Endothelial cell of umbilical vein (primary cell): Measurements from ENCODE around the gene IRF9. TPM values are rescaled to one million over a fixed set of nuclear protein-coding genes. Genes with fewer than 3 reads are reported as not detected.

Experiments
- BruUV-seq: library from RNA; stranded (reverse); fragments of 400-500 nt; replicated peaks from 2 replicates; lab custom pipeline; 2021; lab: Mats Ljungman, UMichigan
- CTCF ChIA-PET: fragments of 300-600, 350-600 bp; sonication (Branson Sonifier 250); formaldehyde crosslinking; loops from one replicate; lab custom pipeline; 2021; ENCODE audit warnings: antibody characterized with exemption, inconsistent platforms; lab: Charles Lee
- POLR2A ChIA-PET: fragments of 300-600, 350-600 bp; sonication (Branson Sonifier 250); formaldehyde crosslinking; loops from one replicate; lab custom pipeline; 2021; ENCODE audit warnings: antibody characterized with exemption, inconsistent platforms; lab: Charles Lee
- DNase-seq: peaks from one replicate; pipeline ENCODE4 v3.0.0-alpha.2; 2011; ENCODE audit warnings: low read depth, low spot score
- FAIRE-seq: peaks from 2 replicates; lab custom pipeline; 2011; peaks lifted over from hg19 to GRCh38; lab: Jason Lieb, UNC
- H2AFZ ChIP-seq: 2 replicates; pipeline ENCODE4 v1.6.0; 2012; ENCODE audit warnings: low read depth, low read length, control low read depth, inconsistent platforms
- H3K27ac ChIP-seq: 2 replicates; pipeline ENCODE4 v1.5.1; 2011; ENCODE audit warnings: low read depth, mild to moderate bottlenecking, control low read depth, low read length, moderate library complexity; ENCODE audit not compliant: insufficient read depth
- H3K27me3 ChIP-seq, 2 experiments: 2 replicates each; pipeline versions ENCODE4 v1.6.0 to v1.6.1; 2011; ENCODE audit warnings: low read length in 2 of 2, mixed read lengths in 1 of 2; ENCODE audit not compliant: control insufficient read depth in 2 of 2, insufficient read depth in 2 of 2
- H3K36me3 ChIP-seq, 2 experiments: 2 replicates in 1 of 2; 3 replicates in 1 of 2; pipeline ENCODE4 v1.5.1; 2011; ENCODE audit warnings: low read length in 2 of 2, mild to moderate bottlenecking in 1 of 2, moderate library complexity in 1 of 2; ENCODE audit not compliant: control insufficient read depth in 2 of 2, insufficient read depth in 2 of 2; ENCODE audit errors: extremely low read depth in 1 of 2
- H3K4me1 ChIP-seq: 3 replicates; pipeline ENCODE4 v1.5.1; 2011; ENCODE audit warnings: mild to moderate bottlenecking, low read length; ENCODE audit not compliant: control insufficient read depth, insufficient read depth; ENCODE audit errors: extremely low read depth
- H3K4me2 ChIP-seq: 2 replicates; pipeline ENCODE4 v1.6.1; 2011; ENCODE audit warnings: low read length, control low read depth, mixed read lengths; ENCODE audit not compliant: insufficient read depth
- H3K4me3 ChIP-seq, 3 experiments: fragments of 200-600 bp in 1 of 3; sonication (generic), shearing (Covaris generic) in 1 of 3; replicated peaks in 1 of 3; 2 replicates each; pipeline ENCODE4 v1.5.1; 2011 to 2016; ENCODE audit warnings: control low read depth in 3 of 3, low read length in 3 of 3, mild to moderate bottlenecking in 2 of 3, inconsistent platforms in 1 of 3, low read depth in 1 of 3, moderate library complexity in 1 of 3; ENCODE audit not compliant: insufficient read depth in 1 of 3
- H3K79me2 ChIP-seq: 2 replicates; pipeline ENCODE4 v1.6.0; 2012; ENCODE audit warnings: low read length, inconsistent platforms; ENCODE audit not compliant: control insufficient read depth, insufficient read depth
- H3K9ac ChIP-seq: replicated peaks from 2 replicates; pipeline ENCODE3; 2011; ENCODE audit warnings: low read length, control low read depth; ENCODE audit not compliant: insufficient read depth; ENCODE audit errors: extremely low read depth
- H3K9me1 ChIP-seq: replicated peaks from 3 replicates; pipeline ENCODE4 v1.6.0; 2011; ENCODE audit warnings: mild to moderate bottlenecking, low read length; ENCODE audit not compliant: control insufficient read depth, insufficient read depth; ENCODE audit errors: extremely low read depth
- H3K9me3 ChIP-seq: replicated peaks from 2 replicates; pipeline ENCODE4 v1.5.1; 2012; ENCODE audit warnings: low read length, inconsistent platforms; ENCODE audit not compliant: control insufficient read depth, insufficient read depth
- H4K20me1 ChIP-seq: replicated peaks from 2 replicates; pipeline ENCODE3; 2011; ENCODE audit warnings: mild to moderate bottlenecking, low read length; ENCODE audit not compliant: control insufficient read depth, insufficient read depth; ENCODE audit errors: extremely low read depth
- EZH2 ChIP-seq: IDR thresholded peaks from 2 replicates; pipeline ENCODE4 v1.6.1; 2012; ENCODE audit warnings: borderline replicate concordance, low read depth, mild to moderate bottlenecking, moderate library complexity, low read length, inconsistent platforms; ENCODE audit not compliant: severe bottlenecking
- FOS ChIP-seq: IDR thresholded peaks from 2 replicates; pipeline ENCODE4 v1.6.1; 2011; ENCODE audit warnings: mild to moderate bottlenecking, low read length, moderate library complexity, borderline replicate concordance; ENCODE audit not compliant: insufficient read depth
- GATA2 ChIP-seq: IDR thresholded peaks from 2 replicates; pipeline ENCODE4 v1.7.0; 2011; ENCODE audit warnings: low read depth, mild to moderate bottlenecking, moderate library complexity, mixed read lengths, low read length; ENCODE audit not compliant: insufficient read length, insufficient read depth
- JUN ChIP-seq: IDR thresholded peaks from 2 replicates; pipeline ENCODE4 v1.6.1; 2011; ENCODE audit warnings: borderline replicate concordance, low read depth; ENCODE audit not compliant: insufficient read length, insufficient read depth
- MYC ChIP-seq: IDR thresholded peaks from one replicate; pipeline ENCODE4 v1.6.1; 2011; ENCODE audit warnings: mild to moderate bottlenecking, low read depth, low read length
- POLR2A ChIP-seq: IDR thresholded peaks from 2 replicates; pipeline ENCODE4 v1.6.1; 2012; ENCODE audit warnings: low read depth, mild to moderate bottlenecking, control low read depth, low read length
- POLR2AphosphoS5 ChIP-seq: IDR thresholded peaks from 2 replicates; pipeline ENCODE4 v1.6.1; 2012; ENCODE audit warnings: low read depth, mild to moderate bottlenecking, control low read depth, low read length, moderate library complexity; ENCODE audit not compliant: insufficient read depth
- dilution Hi-C: fragments of 300-500 bp; cut with MboI; formaldehyde crosslinking; loops from one replicate; pipeline ENCODE4 v1.15.0; 2019; ENCODE audit warnings: low sequenced_read_pairs; ENCODE audit not compliant: extremely low pct_ligation_motif_present
- intact Hi-C: fragments of 100-400 bp; cut with micrococcal nuclease; formaldehyde crosslinking; loops from one replicate; pipeline ENCODE4 v1.10.0; 2022
- polyA plus RNA-seq, 4 experiments: library from polyadenylated mRNA; depleted of rRNA in 3 of 4; stranded (reverse) in 3 of 4; unstranded in 1 of 4; fragments of >200 nt; gene quantifications; 2 replicates each; pipeline versions ENCODE4 v1.2.1 to v1.2.3, GENCODE V29; 2011 to 2012; ENCODE audit warnings: missing spikeins in 1 of 4
- total RNA-seq: library from RNA; stranded (reverse); gene quantifications from 2 replicates; pipeline ENCODE4 v1.2.3, GENCODE V29; 2021
- TF ChIP-seq, protein P1 (sequence below): IDR thresholded peaks from 2 replicates; pipeline ENCODE4 v1.6.1; 2011; ENCODE audit not compliant: insufficient read depth, insufficient read length
- TF ChIP-seq, protein P2 (sequence below), 2 donors: IDR thresholded peaks; 1 replicate in 1 of 2; 2 replicates in 1 of 2; pipeline ENCODE4 v1.5.1; 2011; ENCODE audit warnings: low read length in 2 of 2, mild to moderate bottlenecking in 2 of 2, moderate library complexity in 2 of 2, control low read depth in 1 of 2, inconsistent platforms in 1 of 2, low read depth in 1 of 2; ENCODE audit not compliant: insufficient read depth in 1 of 2; ENCODE audit errors: extremely low read depth in 1 of 2

IRF9 gene
- total and polyA plus RNA-seq, 2 donors (not counting 3 experiments of a cell fraction or from before 2014, with no cell fraction given), result 44.6 to 46.1 TPM

DNA sequence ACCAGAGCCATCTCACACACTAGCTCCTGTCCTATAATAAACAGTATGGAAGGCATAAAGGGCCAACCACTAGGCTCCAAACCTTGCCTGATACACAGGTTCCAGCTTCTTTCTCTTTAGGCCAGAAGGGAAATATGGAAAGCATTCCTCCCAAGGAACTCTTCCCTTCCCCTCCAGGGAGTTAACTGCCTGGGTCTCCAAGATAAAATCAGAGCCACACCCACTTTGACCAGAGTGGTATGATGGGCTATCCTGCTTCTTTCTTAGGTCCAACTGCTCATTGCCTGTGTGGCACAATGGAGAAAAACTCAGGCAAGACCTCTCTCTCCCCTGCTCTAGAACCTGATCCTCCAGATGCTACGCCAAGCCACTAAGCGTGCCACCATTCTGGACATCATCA is 46.6 kb downstream of the IRF9 start:
- intact Hi-C loops, result no loop called here
- Histone ChIP-seq H3K9me1 (no peaks in the 10 kb centered on the region), H2AFZ (no peak overlapping the region), H3K27ac (no peak overlapping the region), H3K9ac (no peak overlapping the region), H3K27me3 (no peaks in the 10 kb centered on the region), H3K36me3 (peaks cover 6 to 32% of the 10 kb centered on the region in 2 experiments), H3K9me3 (no peaks in the 10 kb centered on the region), H3K4me2 (no peak overlapping the region), H3K4me3 (no peak overlapping the region), H3K4me1 (no peaks in the 10 kb centered on the region), H3K79me2 (no peaks in the 10 kb centered on the region), H4K20me1 (no peaks in the 10 kb centered on the region)
- CTCF ChIA-PET, result interaction anchor here (0.9 kb wide), 1 partner anchor 89 kb away, joined by 3 read pairs; no protein-coding TSS in a partner anchor
- POLR2A ChIA-PET, result no interaction called here
- no peak for FAIRE-seq
- DNase-seq, result no peak
- dilution Hi-C loops, result no loop called here
- no TSS peak for BruUV-seq
- TF ChIP-seq FOS, result no peak

DNA sequence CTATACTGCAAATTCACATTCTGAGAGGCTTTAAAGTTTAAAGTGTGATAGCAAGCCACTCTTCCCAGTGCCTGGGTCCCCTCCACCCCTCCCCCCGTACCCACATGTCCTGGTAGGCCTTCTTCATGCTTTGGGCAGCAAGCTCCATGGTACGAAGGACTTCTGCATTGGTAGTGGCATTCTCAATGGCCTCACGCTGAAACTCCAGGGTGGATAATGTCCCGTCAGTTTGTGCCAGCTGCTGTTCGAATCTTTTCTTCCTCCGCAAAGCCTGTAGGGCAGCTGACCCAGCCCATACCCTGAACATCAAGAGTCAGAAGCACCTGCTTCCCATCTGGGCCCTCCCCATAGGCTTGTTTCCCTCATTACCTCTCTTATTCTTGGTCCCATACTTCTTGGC is 50.2 kb downstream of the IRF9 start:
- Histone ChIP-seq H3K4me1 (peaks cover 11% of the 10 kb centered on the region), H3K36me3 (peaks cover 0 to 25% of the 10 kb centered on the region in 2 experiments), H4K20me1 (no peaks in the 10 kb centered on the region), H3K27me3 (no peaks in the 10 kb centered on the region), H3K79me2 (no peaks in the 10 kb centered on the region), H2AFZ (no peak overlapping the region), H3K4me3 (no peak overlapping the region), H3K9me1 (no peaks in the 10 kb centered on the region), H3K4me2 (no peak overlapping the region), H3K9ac (no peak overlapping the region), H3K9me3 (no peaks in the 10 kb centered on the region), H3K27ac (no peak overlapping the region)
- no TSS peak for BruUV-seq
- TF ChIP-seq JUN (no peak), MYC (no peak), POLR2A (no peak), GATA2 (no peak), EZH2 (no peak), POLR2AphosphoS5 (no peak), FOS (no peak)
- TF ChIP-seq, protein P1, sequence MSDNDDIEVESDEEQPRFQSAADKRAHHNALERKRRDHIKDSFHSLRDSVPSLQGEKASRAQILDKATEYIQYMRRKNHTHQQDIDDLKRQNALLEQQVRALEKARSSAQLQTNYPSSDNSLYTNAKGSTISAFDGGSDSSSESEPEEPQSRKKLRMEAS, result no peak
- TF ChIP-seq, protein P2, sequence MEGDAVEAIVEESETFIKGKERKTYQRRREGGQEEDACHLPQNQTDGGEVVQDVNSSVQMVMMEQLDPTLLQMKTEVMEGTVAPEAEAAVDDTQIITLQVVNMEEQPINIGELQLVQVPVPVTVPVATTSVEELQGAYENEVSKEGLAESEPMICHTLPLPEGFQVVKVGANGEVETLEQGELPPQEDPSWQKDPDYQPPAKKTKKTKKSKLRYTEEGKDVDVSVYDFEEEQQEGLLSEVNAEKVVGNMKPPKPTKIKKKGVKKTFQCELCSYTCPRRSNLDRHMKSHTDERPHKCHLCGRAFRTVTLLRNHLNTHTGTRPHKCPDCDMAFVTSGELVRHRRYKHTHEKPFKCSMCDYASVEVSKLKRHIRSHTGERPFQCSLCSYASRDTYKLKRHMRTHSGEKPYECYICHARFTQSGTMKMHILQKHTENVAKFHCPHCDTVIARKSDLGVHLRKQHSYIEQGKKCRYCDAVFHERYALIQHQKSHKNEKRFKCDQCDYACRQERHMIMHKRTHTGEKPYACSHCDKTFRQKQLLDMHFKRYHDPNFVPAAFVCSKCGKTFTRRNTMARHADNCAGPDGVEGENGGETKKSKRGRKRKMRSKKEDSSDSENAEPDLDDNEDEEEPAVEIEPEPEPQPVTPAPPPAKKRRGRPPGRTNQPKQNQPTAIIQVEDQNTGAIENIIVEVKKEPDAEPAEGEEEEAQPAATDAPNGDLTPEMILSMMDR (IDR thresholded peaks at IDR 0.05; ENCODE audit: extremely low read depth in 1 of 2, insufficient read depth in 1 of 2, low read depth in 1 of 2, low read length in 2 of 2), result no peak
- DNase-seq (no peak), FAIRE-seq (no peak)
- intact Hi-C loops, result no loop called here
- ChIA-PET CTCF (interaction anchor here (0.9 kb wide), 1 partner anchor 97 kb away, joined by 4 read pairs; the partner anchor contains the start of gene CIDEB), POLR2A (no interaction called here)
- dilution Hi-C loops, result no loop called here
